HEK293T (cell line): ENCODE measurements around the gene SHANK3.

Experiments
- CTCF ChIA-PET: fragments of 350-600 bp; formaldehyde crosslinking; extraction: SDS; loops from one replicate; lab custom pipeline; 2021; ENCODE audit warnings: antibody characterized with exemption, inconsistent platforms; lab: Yijun Ruan, JAX
- POLR2A ChIA-PET: fragments of 350-600 bp; formaldehyde crosslinking; extraction: SDS; loops from one replicate; lab custom pipeline; 2020; ENCODE audit warnings: antibody characterized with exemption, inconsistent platforms; lab: Yijun Ruan, JAX
- DNase-seq: peaks from one replicate; pipeline ENCODE4 v3.0.0; 2012; ENCODE audit warnings: mixed read lengths; ENCODE audit errors: extremely low spot score
- ARNT ChIP-seq: fragments of 450-650 bp; IDR thresholded peaks from 2 replicates; pipeline ENCODE4 v1.6.1; 2017; ENCODE audit warnings: mild to moderate bottlenecking
- BHLHE40 ChIP-seq: fragments of 450-650 bp; IDR thresholded peaks from 2 replicates; pipeline ENCODE4 v1.6.1; 2016; ENCODE audit warnings: mild to moderate bottlenecking, moderate library complexity, borderline replicate concordance
- CTBP1 ChIP-seq: fragments of 450-650 bp; IDR thresholded peaks from 2 replicates; pipeline ENCODE4 v1.6.1; 2016; ENCODE audit warnings: borderline replicate concordance
- ELF4 ChIP-seq: fragments of 450-650 bp; IDR thresholded peaks from 2 replicates; pipeline ENCODE4 v1.6.1; 2017; ENCODE audit warnings: antibody characterized with exemption
- FOXA1 ChIP-seq: fragments of 450-650 bp; IDR thresholded peaks from 2 replicates; pipeline ENCODE4 v1.6.1; 2016; ENCODE audit warnings: mild to moderate bottlenecking
- FOXK2 ChIP-seq: fragments of 450-650 bp; IDR thresholded peaks from 2 replicates; pipeline ENCODE4 v1.6.1; 2016; ENCODE audit warnings: mild to moderate bottlenecking
- FOXM1 ChIP-seq: fragments of 450-650 bp; IDR thresholded peaks from 2 replicates; pipeline ENCODE4 v1.6.1; 2017; ENCODE audit warnings: mild to moderate bottlenecking, borderline replicate concordance
- HDGF ChIP-seq: fragments of 450-650 bp; IDR thresholded peaks from 2 replicates; pipeline ENCODE4 v1.6.1; 2017; ENCODE audit warnings: antibody characterized with exemption, borderline replicate concordance
- L3MBTL2 ChIP-seq: fragments of 450-650 bp; conservative IDR thresholded peaks from 2 replicates; pipeline ENCODE4 v1.6.1; 2016; ENCODE audit warnings: mild to moderate bottlenecking
- LEF1 ChIP-seq: fragments of 450-650 bp; IDR thresholded peaks from 2 replicates; pipeline ENCODE4 v1.6.1; 2017; ENCODE audit warnings: mild to moderate bottlenecking, borderline replicate concordance
- NFRKB ChIP-seq: fragments of 450-650 bp; IDR thresholded peaks from 2 replicates; pipeline ENCODE4 v1.6.1; 2016; ENCODE audit warnings: mild to moderate bottlenecking, moderate library complexity
- SP1 ChIP-seq: fragments of 450-650 bp; IDR thresholded peaks from 2 replicates; pipeline ENCODE4 v1.6.1; 2017
- SUZ12 ChIP-seq: fragments of 450-650 bp; IDR thresholded peaks from 2 replicates; pipeline ENCODE4 v1.6.1; 2016; ENCODE audit warnings: mild to moderate bottlenecking
- TARDBP ChIP-seq: fragments of 450-650 bp; IDR thresholded peaks from 2 replicates; pipeline ENCODE4 v1.6.1; 2016
- ZNF384 ChIP-seq: fragments of 450-650 bp; IDR thresholded peaks from 2 replicates; pipeline ENCODE4 v1.6.1; 2016
- TF ChIP-seq, protein P1 (sequence below): fragments of 450-650 bp; IDR thresholded peaks from 2 replicates; pipeline ENCODE4 v1.6.1; 2016

SHANK3 gene

DNA sequence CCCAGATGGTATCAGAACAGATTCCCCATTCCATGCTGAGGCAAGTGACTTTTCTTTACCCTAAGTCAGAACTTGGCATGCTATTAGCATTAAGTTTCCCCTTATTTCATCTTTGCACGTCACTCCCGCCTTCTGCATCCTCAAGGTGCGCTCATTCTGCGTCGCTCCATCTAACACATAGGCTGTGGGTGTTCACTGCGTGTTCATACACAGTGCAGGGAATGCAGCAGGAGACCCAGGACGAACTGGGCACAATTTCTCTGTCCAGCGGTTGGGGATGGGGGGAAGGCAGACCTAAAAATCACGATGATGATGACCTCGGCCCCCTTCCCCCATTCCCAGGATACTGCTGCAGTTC, 45.7 kb downstream of the SHANK3 start:
- ChIA-PET POLR2A (no interaction called here), CTCF (no interaction called here)
- TF ChIP-seq FOXK2 (no peak), SUZ12 (no peak), BHLHE40 (no peak)
- DNase-seq: no peak

GRCh38 chr22:50719814-50720300, 47.2 kb downstream of the SHANK3 start:
- ChIA-PET POLR2A (no interaction called here), CTCF (interaction anchor here (1.0 kb wide), 1 partner anchor 26 kb away, joined by 3 read pairs; no protein-coding TSS in a partner anchor)
- TF ChIP-seq ARNT (no peak), TARDBP (no peak), L3MBTL2 (no peak), FOXK2 (no peak), SUZ12 (no peak), HDGF (no peak), SP1 (no peak), FOXA1 (no peak), LEF1 (no peak)
- TF ChIP-seq, protein P1, sequence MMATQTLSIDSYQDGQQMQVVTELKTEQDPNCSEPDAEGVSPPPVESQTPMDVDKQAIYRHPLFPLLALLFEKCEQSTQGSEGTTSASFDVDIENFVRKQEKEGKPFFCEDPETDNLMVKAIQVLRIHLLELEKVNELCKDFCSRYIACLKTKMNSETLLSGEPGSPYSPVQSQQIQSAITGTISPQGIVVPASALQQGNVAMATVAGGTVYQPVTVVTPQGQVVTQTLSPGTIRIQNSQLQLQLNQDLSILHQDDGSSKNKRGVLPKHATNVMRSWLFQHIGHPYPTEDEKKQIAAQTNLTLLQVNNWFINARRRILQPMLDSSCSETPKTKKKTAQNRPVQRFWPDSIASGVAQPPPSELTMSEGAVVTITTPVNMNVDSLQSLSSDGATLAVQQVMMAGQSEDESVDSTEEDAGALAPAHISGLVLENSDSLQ: no peak
- no peak for DNase-seq

DNA sequence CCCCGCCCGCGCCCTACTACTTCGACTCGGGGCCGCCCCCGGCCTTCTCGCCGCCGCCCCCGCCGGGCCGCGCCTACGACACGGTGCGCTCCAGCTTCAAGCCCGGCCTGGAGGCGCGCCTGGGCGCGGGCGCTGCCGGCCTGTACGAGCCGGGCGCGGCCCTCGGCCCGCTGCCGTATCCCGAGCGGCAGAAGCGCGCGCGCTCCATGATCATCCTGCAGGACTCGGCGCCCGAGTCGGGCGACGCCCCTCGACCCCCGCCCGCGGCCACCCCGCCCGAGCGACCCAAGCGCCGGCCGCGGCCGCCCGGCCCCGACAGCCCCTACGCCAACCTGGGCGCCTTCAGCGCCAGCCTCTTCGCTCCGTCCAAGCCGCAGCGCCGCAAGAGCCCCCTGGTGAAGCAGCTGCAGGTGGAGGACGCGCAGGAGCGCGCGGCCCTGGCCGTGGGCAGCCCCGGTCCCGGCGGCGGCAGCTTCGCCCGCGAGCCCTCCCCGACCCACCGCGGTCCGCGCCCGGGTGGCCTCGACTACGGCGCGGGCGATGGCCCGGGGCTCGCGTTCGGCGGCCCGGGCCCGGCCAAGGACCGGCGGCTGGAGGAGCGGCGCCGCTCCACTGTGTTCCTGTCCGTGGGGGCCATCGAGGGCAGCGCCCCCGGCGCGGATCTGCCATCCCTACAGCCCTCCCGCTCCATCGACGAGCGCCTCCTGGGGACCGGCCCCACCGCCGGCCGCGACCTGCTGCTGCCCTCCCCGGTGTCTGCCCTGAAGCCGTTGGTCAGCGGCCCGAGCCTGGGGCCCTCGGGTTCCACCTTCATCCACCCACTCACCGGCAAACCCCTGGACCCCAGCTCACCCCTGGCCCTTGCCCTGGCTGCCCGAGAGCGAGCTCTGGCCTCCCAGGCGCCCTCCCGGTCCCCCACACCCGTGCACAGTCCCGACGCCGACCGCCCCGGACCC, 48.0 kb downstream of the SHANK3 start:
- POLR2A ChIA-PET: no interaction called here
- TF ChIP-seq ELF4 (no peak), FOXK2 (no peak), SUZ12 (no peak), HDGF (no peak), TARDBP (no peak), NFRKB (no peak), SP1 (no peak), ZNF384 (no peak), BHLHE40 (no peak), CTBP1 (no peak), FOXM1 (no peak), L3MBTL2 (no peak), ARNT (no peak), LEF1 (no peak), FOXA1 (no peak)
- TF ChIP-seq, protein P1: no peak
- CTCF ChIA-PET: interaction anchor here (1.0 kb wide), 1 partner anchor 27 kb away, joined by 3 read pairs; no protein-coding TSS in a partner anchor
- DNase-seq: no peak

GRCh38 chr22:50721257-50721844, 48.7 kb downstream of the SHANK3 start:
- POLR2A ChIA-PET: no interaction called here
- CTCF ChIA-PET: no interaction called here
- TF ChIP-seq ARNT (no peak), SUZ12 (no peak), CTBP1 (no peak)
- DNase-seq: no peak

- POLR2A ChIA-PET: no interaction called here
- CTCF ChIA-PET: no interaction called here
- DNase-seq: no peak
- TF ChIP-seq BHLHE40: no peak
- TF ChIP-seq SUZ12: no peak
- no peak for TF ChIP-seq ZNF384
- TF ChIP-seq TARDBP: no peak
- no peak for TF ChIP-seq ELF4
- TF ChIP-seq SP1: no peak
- TF ChIP-seq CTBP1: no peak
- TF ChIP-seq, protein P1: no peak
- TF ChIP-seq FOXM1: no peak
- TF ChIP-seq ARNT: no peak
- no peak for TF ChIP-seq NFRKB
- TF ChIP-seq LEF1: no peak
- no peak for TF ChIP-seq HDGF
- no peak for TF ChIP-seq FOXK2
- no peak for TF ChIP-seq FOXA1
- TF ChIP-seq L3MBTL2: no peak
These were observed 49.6 kb downstream of the SHANK3 start for GRCh38 chr22:50722048-50722701.
